Measurements from ENCODE around the gene FBXO38. TPM values are rescaled to one million over a fixed set of nuclear protein-coding genes. Genes with fewer than 3 reads are reported as not detected.
"Not testable (repeated sequence)": the region's sequence is repeated elsewhere in the genome, so short reads cannot be mapped to it uniquely, and the experiment has no call there.

The FBXO38 gene
- total and polyA plus RNA-seq, 2 donors (not counting 1 experiment from before 2014, with no cell fraction given): 14.4 to 97.0 TPM

DNA sequence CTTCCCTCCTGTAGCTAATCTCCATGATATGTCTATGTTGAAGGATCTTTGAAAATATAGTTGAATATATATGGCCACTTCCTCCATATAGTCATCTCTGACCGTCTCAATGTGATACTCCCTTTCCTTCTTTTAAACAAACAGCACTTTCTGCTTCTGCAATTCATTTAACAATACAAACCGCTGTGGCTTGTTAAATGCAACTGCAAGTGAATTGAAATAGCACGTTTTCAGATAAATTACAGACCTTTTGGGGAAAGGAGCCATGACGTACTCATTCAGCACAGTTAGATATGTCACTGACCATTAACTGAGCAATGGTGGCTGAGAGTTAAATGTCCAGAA lies 82.5 kb downstream of the FBXO38 start:
- Histone ChIP-seq H3K4me1 (ENCODE audit: control insufficient read depth in 2 of 2, insufficient read depth in 2 of 2, low read length in 2 of 2) (no peaks in the 10 kb centered on the region), H3K27me3 (replicated peaks in 1 of 4; ENCODE audit: control extremely low read depth in 1 of 4, control insufficient read depth in 3 of 4, insufficient read depth in 4 of 4, low read length in 3 of 4) (peaks cover 0 to 4% (median 0%) of the 10 kb centered on the region in 4 experiments), H3K27ac (ENCODE audit: low read length in 2 of 2) (no peak overlapping the region), H3K4me2 (replicated peaks; ENCODE audit: low read depth, low read length, poor library complexity, severe bottlenecking) (no peak overlapping the region), H3K9me3 (ENCODE audit: control extremely low read depth in 1 of 3, control insufficient read depth in 2 of 3, insufficient read depth in 1 of 3, low read length in 2 of 3) (no peaks in the 10 kb centered on the region), H3K36me3 (replicated peaks in 1 of 2; ENCODE audit: control extremely low read depth in 1 of 2, control insufficient read depth in 1 of 2, extremely low read depth in 1 of 2, insufficient read depth in 2 of 2, low read length in 1 of 2) (no peaks in the 10 kb centered on the region), H2AFZ (ENCODE audit: insufficient read depth, low read depth, low read length, poor library complexity, severe bottlenecking) (no peak overlapping the region), H4K20me1 (ENCODE audit: control insufficient read depth, insufficient read depth, low read length, poor library complexity, severe bottlenecking) (no peaks in the 10 kb centered on the region), H3K4me3 (ENCODE audit: control extremely low read depth in 1 of 5, extremely low read depth in 1 of 5, insufficient read depth in 1 of 5, low read depth in 2 of 5, low read length in 4 of 5) (no peak overlapping the region), H3K9ac (ENCODE audit: low read length) (no peak overlapping the region), H3K79me2 (ENCODE audit: control insufficient read depth, insufficient read depth, low read length) (no peaks in the 10 kb centered on the region)
- CTCF ChIA-PET: no interaction called here
- Mint-ChIP-seq H3K27me3 (peaks cover 5% of the 10 kb centered on the region), H3K9me3 (ENCODE audit: insufficient read depth) (no peaks in the 10 kb centered on the region), H3K27ac (no peak overlapping the region), H3K4me3 (no peak overlapping the region), H3K4me1 (no peaks in the 10 kb centered on the region)
- ATAC-seq (ENCODE audit: low read depth): no peak
- WGBS (ENCODE audit: insufficient coverage): no CpG with 5 or more reads among the region's 4 CpGs
- intact Hi-C loops (cut with micrococcal nuclease): no loop called here
- no peak for DNase-seq
- POLR2A ChIA-PET: no interaction called here
- TF ChIP-seq, protein P1, sequence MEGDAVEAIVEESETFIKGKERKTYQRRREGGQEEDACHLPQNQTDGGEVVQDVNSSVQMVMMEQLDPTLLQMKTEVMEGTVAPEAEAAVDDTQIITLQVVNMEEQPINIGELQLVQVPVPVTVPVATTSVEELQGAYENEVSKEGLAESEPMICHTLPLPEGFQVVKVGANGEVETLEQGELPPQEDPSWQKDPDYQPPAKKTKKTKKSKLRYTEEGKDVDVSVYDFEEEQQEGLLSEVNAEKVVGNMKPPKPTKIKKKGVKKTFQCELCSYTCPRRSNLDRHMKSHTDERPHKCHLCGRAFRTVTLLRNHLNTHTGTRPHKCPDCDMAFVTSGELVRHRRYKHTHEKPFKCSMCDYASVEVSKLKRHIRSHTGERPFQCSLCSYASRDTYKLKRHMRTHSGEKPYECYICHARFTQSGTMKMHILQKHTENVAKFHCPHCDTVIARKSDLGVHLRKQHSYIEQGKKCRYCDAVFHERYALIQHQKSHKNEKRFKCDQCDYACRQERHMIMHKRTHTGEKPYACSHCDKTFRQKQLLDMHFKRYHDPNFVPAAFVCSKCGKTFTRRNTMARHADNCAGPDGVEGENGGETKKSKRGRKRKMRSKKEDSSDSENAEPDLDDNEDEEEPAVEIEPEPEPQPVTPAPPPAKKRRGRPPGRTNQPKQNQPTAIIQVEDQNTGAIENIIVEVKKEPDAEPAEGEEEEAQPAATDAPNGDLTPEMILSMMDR (IDR thresholded peaks at IDR 0.05): no peak
- TF ChIP-seq EZH2 (IDR thresholded peaks at IDR 0.05; ENCODE audit: borderline replicate concordance, insufficient read depth, low read depth, low read length, poor library complexity, severe bottlenecking): no peak

DNA sequence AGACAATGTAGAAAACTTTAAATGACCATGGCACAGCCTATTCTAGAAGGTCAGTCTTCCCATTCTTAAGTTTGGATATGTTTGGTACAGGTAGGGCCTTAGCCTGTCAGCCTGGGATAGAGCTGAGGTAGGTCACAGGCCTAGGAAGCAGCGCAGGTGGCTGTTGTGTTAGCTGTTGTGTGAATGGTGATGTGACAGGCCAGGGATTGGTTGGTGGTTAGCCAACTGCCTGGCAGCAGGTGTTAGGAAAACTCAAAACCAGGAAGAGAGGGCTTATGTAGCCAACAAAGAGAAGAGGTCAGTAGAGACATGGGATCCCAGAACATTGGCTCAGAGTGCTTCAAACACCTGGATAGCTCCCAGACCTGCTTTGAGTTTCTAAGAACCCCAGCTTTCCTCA lies 84.2 kb downstream of the FBXO38 start:
- CTCF ChIA-PET: no interaction called here
- Histone ChIP-seq H3K4me1 (ENCODE audit: control insufficient read depth in 2 of 2, insufficient read depth in 2 of 2, low read length in 2 of 2) (no peaks in the 10 kb centered on the region), H3K27ac (ENCODE audit: low read length in 2 of 2) (no peak overlapping the region), H4K20me1 (ENCODE audit: control insufficient read depth, insufficient read depth, low read length, poor library complexity, severe bottlenecking) (no peaks in the 10 kb centered on the region), H3K36me3 (replicated peaks in 1 of 2; ENCODE audit: control extremely low read depth in 1 of 2, control insufficient read depth in 1 of 2, extremely low read depth in 1 of 2, insufficient read depth in 2 of 2, low read length in 1 of 2) (no peaks in the 10 kb centered on the region), H2AFZ (ENCODE audit: insufficient read depth, low read depth, low read length, poor library complexity, severe bottlenecking) (no peak overlapping the region), H3K27me3 (replicated peaks in 1 of 4; ENCODE audit: control extremely low read depth in 1 of 4, control insufficient read depth in 3 of 4, insufficient read depth in 4 of 4, low read length in 3 of 4) (peaks cover 0 to 4% (median 0%) of the 10 kb centered on the region in 4 experiments), H3K9ac (ENCODE audit: low read length) (no peak overlapping the region), H3K4me3 (ENCODE audit: control extremely low read depth in 1 of 5, extremely low read depth in 1 of 5, insufficient read depth in 1 of 5, low read depth in 2 of 5, low read length in 4 of 5) (no peak overlapping the region), H3K9me3 (ENCODE audit: control extremely low read depth in 1 of 3, control insufficient read depth in 2 of 3, insufficient read depth in 1 of 3, low read length in 2 of 3) (no peaks in the 10 kb centered on the region), H3K79me2 (ENCODE audit: control insufficient read depth, insufficient read depth, low read length) (no peaks in the 10 kb centered on the region), H3K4me2 (replicated peaks; ENCODE audit: low read depth, low read length, poor library complexity, severe bottlenecking) (no peak overlapping the region)
- no peak overlapping the region for H3K4me3 Mint-ChIP-seq
- TF ChIP-seq, protein P1 (IDR thresholded peaks at IDR 0.05): no peak
- TF ChIP-seq EZH2 (IDR thresholded peaks at IDR 0.05; ENCODE audit: borderline replicate concordance, insufficient read depth, low read depth, low read length, poor library complexity, severe bottlenecking): no peak
- H3K27ac Mint-ChIP-seq: no peak overlapping the region
- no peaks in the 10 kb centered on the region for H3K9me3 Mint-ChIP-seq (ENCODE audit: insufficient read depth)
- intact Hi-C loops (cut with micrococcal nuclease): no loop called here
- H3K27me3 Mint-ChIP-seq: no peaks in the 10 kb centered on the region
- DNase-seq (no peak), ATAC-seq (ENCODE audit: low read depth) (no peak)
- 87% methylated on average over 1 of the region's 1 CpG for WGBS (ENCODE audit: insufficient coverage)
- POLR2A ChIA-PET: no interaction called here
- no peaks in the 10 kb centered on the region for H3K4me1 Mint-ChIP-seq

DNA sequence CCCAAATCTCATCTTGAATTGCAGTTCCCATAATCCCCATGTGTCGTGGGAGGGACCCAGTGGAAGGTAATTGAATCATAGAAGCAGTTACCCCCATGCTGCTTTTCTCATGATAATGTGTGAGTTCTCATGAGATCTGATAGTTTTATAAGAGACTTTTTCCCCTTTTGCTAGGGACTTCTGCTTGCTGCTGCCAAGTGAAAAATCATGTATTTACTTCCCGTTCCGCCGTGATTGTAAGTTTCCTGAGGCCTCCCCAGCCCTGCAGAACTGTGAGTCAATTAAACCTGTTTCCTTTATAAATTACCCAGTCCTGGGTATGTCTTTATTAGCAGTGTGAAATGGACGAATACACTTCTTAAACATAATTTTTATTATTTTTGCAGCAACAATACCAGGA lies 85.0 kb downstream of the FBXO38 start:
- H3K36me3 ChIP-seq (replicated peaks in 1 of 2; ENCODE audit: control extremely low read depth in 1 of 2, control insufficient read depth in 1 of 2, extremely low read depth in 1 of 2, insufficient read depth in 2 of 2, low read length in 1 of 2); H3K4me3 ChIP-seq (ENCODE audit: control extremely low read depth in 1 of 5, extremely low read depth in 1 of 5, insufficient read depth in 1 of 5, low read depth in 2 of 5, low read length in 4 of 5); H3K4me1 Mint-ChIP-seq; H3K27me3 ChIP-seq (replicated peaks in 1 of 4; ENCODE audit: control extremely low read depth in 1 of 4, control insufficient read depth in 3 of 4, insufficient read depth in 4 of 4, low read length in 3 of 4); CTCF ChIA-PET; H3K9ac ChIP-seq (ENCODE audit: low read length); H3K4me2 ChIP-seq (replicated peaks; ENCODE audit: low read depth, low read length, poor library complexity, severe bottlenecking); H3K4me1 ChIP-seq (ENCODE audit: control insufficient read depth in 2 of 2, insufficient read depth in 2 of 2, low read length in 2 of 2); H3K27me3 Mint-ChIP-seq; H3K27ac ChIP-seq (ENCODE audit: low read length in 2 of 2); DNase-seq; H3K79me2 ChIP-seq (ENCODE audit: control insufficient read depth, insufficient read depth, low read length); ATAC-seq (ENCODE audit: low read depth); POLR2A ChIA-PET; H3K27ac Mint-ChIP-seq; H2AFZ ChIP-seq (ENCODE audit: insufficient read depth, low read depth, low read length, poor library complexity, severe bottlenecking); intact Hi-C loops (cut with micrococcal nuclease); H3K9me3 ChIP-seq (ENCODE audit: control extremely low read depth in 1 of 3, control insufficient read depth in 2 of 3, insufficient read depth in 1 of 3, low read length in 2 of 3); H3K9me3 Mint-ChIP-seq (ENCODE audit: insufficient read depth); H3K4me3 Mint-ChIP-seq; H4K20me1 ChIP-seq (ENCODE audit: control insufficient read depth, insufficient read depth, low read length, poor library complexity, severe bottlenecking): not testable (repeated sequence)
- WGBS (ENCODE audit: insufficient coverage): no CpG with 5 or more reads among the region's 5 CpGs
